Activated CD4-positive, alpha-beta T cell treated with anti-CD3 and anti-CD28 coated beads, Interleukin-2, amount 50 U/mL, for 4 hours (primary cell): ENCODE data around the gene TPST2.

Source experiments
- DNase-seq, 2 experiments: peaks; one replicate each; pipeline ENCODE4 v3.0.0-alpha.2; 2020

TPST2 gene

DNA sequence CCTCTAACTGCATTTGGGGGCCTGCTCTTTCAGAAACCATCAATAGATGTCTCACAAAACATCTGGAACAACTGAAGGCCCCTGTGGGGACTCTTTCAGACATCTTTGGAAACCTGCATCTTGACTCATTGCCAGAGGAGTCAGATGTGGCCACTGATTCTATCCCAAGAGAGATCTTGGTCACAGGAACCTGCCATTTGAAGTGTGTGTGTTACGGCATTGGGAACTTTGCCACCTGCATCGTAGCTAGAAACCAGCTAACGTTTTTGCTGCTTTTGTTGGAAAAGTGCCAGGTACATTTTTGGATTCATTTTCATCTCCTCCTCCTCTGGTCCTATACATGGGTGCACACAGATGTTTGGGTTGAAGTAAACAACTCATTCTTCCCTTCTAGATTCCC is 101.9 kb downstream of the TPST2 start:
- no peak for DNase-seq

DNA sequence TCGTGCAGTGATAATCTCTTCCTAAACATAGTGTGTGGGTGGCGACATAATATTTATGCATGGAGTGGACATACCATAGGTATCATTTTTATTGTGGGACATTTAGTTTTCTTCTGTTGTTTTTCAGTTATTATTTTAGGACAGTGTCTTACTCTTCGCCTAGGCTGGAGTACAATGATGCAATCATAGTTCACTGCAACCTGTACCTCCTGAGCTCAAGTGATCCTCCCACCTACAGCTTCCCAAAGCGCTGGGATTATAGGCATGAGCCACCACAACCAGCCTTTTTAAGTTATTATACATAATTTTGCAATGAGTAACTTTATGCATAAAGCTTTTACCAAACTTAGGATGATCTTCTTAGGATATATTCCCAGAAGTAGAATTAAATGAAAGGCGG is 103.5 kb downstream of the TPST2 start:
- DNase-seq, result no peak

DNA sequence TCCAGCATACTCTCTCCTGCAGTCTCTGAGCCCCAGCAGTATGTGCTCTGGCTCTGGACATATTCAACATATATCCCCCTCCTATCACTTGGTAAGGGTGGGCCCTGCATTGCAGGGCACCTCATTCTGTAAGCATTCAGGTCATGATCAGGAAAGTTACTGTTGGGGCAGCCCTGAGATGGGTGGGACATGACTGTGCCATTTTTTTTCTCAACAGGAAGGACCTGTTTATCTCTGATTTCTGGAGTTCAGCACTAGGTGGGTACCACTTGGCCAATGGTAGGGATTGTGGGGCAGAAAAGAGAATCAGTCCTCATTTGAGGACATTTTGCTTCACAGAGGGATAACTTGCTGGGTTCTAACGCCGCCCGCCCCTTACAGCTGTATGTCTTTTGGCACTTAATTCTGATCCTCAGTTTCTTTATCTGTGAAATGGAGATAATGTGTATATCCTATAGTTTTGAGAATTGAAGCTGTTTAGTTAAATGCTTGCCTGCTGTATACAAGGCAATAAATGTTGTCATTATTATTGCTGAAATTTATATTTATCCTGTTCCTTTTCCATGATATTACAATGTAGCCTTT is 104.0 kb downstream of the TPST2 start:
- no peak for DNase-seq

DNA sequence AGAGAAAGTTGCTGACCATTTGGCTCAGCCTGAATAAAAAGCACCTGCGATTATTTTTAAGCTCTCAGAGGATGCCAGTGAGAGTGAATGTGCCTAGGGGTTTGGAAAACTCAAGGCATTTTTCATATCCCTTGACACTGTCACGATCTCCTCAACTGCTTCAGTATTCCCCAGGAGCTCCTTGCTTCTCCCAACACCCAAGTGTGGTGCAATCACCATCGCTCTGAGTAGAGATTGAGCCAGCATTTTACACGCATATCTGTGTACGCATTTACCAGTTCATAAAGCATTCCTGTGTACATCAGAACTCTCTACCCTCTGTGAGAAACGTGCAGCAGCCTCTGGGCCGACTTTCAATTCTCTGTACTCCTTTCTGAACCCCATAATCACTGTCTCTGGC is 104.9 kb downstream of the TPST2 start:
- DNase-seq, result no peak

DNA sequence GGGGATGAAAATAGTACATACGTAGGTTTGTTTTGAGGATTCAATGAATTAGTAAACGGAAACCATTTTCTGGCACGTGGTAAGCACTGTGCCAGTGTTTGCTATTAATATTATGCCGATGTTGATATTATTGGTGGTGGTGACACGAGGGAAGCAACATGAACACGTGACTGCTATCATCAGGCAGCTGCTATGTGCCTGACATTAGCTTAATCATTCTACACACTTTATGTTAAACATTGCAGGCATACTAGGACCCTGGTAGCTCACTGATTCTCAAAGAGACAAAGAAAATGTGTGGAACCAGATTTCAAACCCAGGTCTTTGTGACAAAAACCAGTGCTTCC is 105.6 kb downstream of the TPST2 start:
- no peak for DNase-seq

DNA sequence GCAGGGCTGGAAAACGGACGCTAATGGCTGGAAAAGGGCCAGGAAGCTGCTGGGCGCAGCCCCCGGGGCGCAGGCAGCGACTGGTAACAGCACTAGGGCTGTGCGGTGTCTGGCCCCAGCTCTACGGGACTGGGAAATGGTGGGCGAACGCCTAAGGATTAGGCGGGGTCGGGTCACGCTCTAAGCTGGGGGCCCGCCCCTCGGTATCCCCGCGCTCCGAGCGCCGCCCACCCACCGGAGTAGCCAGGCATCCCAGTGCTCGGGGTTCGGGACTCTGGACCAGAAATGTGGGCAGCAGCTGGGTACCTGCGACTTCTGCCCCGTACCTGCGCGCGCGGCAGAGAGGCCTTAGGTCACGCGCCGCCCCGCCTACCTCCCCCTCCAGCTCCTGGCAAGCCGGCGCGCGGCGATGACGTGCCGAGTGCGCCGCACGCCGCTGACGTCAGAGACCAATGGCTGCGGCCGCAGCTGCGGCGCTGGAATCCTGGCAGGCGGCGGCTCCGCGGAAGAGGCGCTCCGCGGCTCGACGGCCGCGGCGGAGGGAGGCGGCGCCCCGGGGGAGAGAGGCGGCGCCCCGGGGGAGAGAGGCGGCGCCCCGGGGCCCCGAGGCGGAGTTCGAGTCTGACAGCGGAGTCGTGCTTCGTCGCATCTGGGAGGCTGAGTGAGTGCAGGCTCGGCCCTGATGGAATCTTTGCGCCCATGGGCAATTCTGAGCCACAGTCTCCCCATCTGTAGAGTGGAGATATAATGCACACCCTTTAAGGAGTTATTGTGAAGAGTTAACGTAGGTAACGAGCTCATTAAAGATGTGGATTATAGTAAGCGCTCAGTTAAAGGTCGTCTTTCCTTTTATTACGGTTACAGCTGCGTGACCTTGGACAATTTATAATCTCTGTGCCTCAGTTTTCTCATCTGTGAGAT is 106.2 kb downstream of the TPST2 start, which contains the start of the genes HPS4 and SRRD:
Gene HPS4 (minus strand): TSS at position 345 of the 921 bp plus-strand sequence. CDS start 2,021 bp downstream, outside the sequence.
Gene SRRD (plus strand): TSS at position 439 of the 921 bp plus-strand sequence. CDS start 14 bp downstream, at position 453.
- DNase-seq, result peak; percentile 87 to 89

DNA sequence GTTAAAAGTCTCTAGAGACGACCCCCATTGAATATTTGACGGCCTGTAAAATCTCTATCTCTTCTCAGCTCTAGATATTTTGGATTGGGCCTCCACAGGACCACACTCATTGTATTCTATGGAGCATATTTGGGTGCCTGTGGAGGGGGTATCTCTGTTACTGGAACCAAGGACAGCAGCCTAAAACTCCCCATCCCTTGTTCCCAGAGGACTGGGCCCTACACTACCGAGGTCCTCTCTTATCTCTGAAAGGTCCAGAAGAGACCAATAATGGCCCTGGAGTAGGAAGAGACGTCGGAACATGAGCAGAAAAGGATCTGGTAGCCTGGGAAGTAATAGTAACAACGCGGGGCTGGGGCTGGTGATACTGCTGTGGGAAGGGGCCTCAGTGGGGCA is 106.9 kb downstream of the TPST2 start:
- DNase-seq, result no peak

DNA sequence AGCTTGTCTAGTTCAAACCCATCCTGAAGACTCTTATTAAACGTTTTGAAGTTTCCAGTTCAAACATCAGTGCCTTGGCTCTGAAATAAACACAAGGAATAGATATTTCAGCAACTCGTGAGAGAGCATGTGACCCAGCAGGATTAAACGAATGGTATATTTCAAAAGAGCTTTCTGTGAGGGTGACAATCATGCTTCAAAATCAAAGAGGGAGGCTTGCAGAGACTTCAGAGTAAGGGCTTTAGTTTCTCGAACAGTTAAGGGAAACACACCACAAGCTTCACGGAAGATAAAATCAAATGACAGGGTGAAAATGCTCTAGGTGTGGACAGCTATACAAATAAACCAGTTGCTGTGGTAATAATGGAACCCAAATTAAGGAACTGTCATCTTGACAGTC is 107.8 kb downstream of the TPST2 start:
- DNase-seq, result no peak

DNA sequence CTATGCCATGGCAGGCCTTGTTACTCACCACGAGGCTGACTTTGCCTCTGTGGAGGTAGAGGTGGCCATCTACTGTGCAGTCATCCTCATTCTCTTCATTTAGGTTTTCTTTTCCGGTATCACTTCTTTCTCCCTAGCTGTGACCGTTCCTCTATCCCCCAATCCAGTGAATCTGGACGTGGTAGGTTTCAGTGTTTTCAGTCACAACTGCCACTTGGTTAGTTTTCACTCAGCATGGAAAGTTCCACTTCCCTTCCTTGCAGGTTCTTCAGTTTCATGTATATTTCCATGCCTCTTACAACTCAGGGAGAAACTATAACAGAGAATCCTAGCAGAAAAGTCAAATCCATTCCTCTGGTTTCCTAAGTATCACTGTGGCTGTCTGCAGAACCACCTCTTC is 108.2 kb downstream of the TPST2 start:
- DNase-seq, result no peak

DNA sequence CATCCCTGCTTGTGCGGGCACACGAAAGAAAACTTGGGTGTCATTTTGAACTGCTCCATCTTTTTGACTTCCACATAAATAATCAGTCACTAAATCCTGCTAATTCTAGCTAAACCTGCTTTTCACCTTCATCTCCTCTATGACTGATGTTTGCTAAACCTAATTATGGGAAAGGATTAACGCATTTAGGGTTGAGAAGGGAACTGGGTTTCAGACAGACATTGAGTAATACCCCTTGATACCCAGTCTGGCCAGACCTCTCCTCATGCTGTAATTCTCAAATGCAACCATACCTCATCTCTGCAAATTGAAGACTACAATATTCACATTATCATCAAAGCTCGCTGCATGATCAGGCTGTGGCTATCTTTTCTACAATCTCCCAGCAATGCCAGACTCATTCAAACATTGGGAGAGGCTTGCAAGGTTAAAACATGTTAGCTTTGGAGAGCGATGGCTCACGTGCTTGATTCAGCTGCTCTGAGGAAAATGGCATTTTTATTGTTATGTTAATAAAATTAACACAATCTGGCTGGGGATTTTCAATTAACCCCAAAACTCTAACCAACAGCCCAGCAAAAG is 108.7 kb downstream of the TPST2 start:
- DNase-seq, result no peak

DNA sequence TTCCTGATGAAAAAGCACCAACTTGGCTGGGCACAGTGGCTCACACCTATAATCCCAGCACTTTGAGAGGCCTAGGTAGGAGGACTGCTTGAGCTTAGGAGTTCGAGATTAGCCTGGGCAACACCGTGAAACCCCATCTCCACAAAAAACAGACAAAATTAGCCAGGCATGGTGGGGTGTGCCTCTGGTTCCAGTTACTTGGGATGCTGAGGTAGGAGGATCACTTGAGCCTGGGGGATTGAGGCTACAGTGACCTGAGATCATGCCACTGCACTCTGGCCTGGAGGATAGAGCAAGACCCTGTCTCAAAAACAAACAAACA is 109.4 kb downstream of the TPST2 start:
- no peak for DNase-seq

DNA sequence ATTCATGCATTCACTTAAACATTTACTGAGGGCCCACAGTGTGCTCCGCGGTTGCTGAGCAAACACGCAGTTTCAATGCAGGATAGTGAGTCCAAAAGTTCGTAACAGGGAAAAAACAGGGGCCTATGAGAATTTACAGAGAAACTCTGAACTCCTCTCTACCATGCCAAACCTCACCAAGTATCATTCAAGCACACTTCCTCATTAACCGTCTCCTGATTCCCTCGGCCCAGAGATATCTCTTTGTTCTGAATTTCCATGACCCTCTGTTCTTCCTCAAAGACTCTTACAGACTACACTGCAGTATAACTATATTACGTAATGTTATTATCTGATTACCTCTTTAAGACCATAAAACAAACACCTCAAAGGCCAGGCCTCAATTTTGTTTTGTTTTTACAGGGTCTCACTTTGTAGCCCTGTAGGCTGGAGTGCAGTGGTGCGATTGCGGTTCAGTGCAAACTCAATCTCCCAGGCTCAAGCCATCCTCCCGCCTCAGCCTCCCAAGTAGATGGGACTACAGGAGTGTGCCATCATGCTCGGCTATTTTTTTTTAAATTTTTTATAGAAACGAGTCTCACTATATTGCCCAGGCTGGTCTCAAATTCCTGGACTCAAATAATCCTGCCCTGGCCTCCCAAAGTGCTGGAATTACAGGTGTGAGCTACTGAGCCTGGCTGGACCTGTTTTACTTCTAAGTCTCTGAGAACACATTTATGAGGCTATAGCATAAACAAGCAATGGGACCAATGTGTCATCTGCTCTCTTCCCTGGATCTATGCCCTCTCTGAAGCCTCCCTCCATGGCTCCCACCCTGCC is 109.9 kb downstream of the TPST2 start:
- no peak for DNase-seq

DNA sequence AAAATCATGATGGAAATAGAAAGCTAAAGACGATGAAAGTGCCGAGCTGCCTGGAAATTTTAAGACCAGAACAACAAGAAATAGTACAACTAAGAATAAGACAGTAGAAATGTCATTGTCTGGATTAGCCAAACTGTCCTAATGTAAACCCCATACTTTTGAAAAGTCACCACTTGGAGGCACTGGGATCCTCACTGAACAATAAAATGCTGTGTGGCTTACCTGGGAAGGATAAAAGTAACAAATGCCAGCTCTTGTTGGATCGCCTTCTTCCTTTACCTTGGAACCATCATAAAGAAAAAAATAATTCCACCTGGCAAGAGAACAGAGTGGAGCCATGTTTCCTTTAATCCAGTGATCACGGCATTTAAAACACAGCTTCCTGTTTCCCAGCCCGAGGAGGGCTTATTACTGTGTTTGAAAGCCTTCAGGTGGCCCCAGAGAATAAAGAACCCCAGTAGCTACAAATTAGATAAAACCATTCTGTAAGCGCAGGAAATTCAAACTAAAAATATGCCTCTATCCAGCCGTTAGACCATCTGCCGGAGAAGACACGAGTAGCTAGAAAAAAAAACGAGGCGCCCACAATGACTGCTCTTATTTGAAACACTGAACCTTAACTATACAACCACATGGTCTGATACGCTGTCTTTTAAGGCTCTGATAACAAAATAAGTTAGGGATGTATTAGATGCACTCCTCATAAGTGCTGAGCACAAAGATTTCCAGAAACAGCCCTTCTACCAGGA is 110.7 kb downstream of the TPST2 start:
- DNase-seq, result no peak

DNA sequence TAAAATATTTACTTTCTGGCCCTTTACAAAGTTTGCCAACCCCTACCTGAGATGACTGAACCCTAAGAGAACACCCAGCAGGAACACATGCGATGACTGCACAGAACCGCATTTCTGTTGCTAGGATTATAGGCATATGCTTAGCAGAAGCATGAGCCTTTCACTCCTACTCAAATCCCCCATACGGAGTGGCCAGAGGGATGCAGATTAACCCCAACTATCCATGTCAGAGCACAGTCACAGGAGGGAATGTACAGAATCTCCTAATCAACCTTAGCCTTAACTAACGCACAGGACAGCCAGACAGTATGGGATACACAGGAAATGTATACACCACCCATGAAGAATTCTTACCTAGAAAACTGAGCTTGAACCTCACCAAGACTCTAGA is 112.6 kb downstream of the TPST2 start:
- no peak for DNase-seq

DNA sequence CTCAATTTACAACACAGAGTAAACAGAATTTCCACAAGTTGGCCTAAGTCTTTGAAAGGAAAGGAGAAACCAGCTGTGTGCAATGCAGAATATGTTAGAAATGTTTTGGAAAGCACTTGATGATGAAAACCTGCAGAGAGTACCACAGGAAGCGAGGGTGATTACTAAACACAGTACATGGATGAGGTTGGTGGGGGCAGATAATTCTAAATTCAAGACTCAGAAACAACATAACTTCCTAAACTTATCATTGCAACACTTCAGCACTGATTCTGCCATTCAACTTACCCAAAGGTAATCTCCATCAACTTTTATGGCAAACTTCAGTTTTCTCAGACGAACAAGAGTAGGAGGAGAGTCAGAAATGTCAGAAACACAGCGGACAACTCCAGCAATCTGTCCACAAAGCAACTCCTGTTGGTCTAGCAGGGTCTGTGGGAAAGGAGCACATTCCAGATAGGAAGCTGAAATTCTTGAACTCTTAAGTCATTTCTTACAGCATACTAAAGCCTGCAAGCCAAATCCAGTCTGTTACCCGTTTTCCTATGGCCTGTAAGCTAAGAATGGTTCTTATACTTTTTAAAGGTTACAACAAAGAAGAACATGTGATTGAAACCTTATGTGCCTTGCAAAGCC is 113.1 kb downstream of the TPST2 start:
- no peak for DNase-seq

DNA sequence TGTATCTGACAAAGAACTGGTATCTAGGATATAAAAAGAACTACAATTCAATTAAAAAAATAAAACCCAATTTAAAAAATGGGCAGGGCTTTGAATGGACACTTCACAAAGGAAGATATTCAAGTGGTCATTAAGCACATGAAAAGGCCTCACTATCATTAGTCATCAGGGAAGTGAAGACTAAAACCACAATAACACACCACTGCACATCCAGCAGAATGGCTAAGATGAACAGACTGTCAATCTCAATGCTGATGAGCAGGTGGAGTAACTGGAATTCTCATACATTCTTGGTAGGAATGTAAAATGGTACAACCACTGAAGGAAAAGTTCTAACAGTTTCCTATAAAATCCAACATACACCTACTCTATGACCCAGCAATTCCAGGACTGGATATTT is 115.2 kb downstream of the TPST2 start:
- DNase-seq, result no peak
